Smooth muscle cell (in vitro differentiated cells): ENCODE measurements around the gene EXOSC9. TPM values are rescaled to one million over a fixed set of nuclear protein-coding genes. Genes with fewer than 3 reads are reported as not detected.
A peak's percentile ranks its signal among the peaks of the same experiment; 100 is the strongest.

Experiments used
- DNase-seq: peaks from one replicate; lab custom pipeline; 2025; ENCODE audit not compliant: unreplicated experiment; lab: John Stamatoyannopoulos, UW
- H2AFZ ChIP-seq: fragments of 200-600 bp; sonication (generic); 2 replicates; pipeline ENCODE4 v1.6.0; 2016; ENCODE audit warnings: antibody characterized with exemption, low read depth, mild to moderate bottlenecking
- H3F3A ChIP-seq: fragments of 200-600 bp; sonication (generic); 2 replicates; pipeline ENCODE4 v1.6.0; 2017; ENCODE audit warnings: antibody characterized with exemption, low read depth
- H3K27ac ChIP-seq: fragments of 200-600 bp; sonication (generic); 2 replicates; pipeline ENCODE4 v1.5.1; 2016; ENCODE audit warnings: low read depth, mild to moderate bottlenecking
- H3K27me3 ChIP-seq: fragments of 200-600 bp; sonication (generic); 2 replicates; pipeline ENCODE4 v1.6.1; 2016; ENCODE audit warnings: low read depth, mild to moderate bottlenecking
- H3K36me3 ChIP-seq: fragments of 200-600 bp; sonication (generic); 2 replicates; pipeline ENCODE4 v1.5.1; 2016; ENCODE audit warnings: low read depth
- H3K4me1 ChIP-seq: fragments of 200-600 bp; sonication (generic); 2 replicates; pipeline ENCODE4 v1.5.1; 2016; ENCODE audit warnings: low read depth
- H3K4me2 ChIP-seq: fragments of 200-600 bp; sonication (generic); 2 replicates; pipeline ENCODE4 v1.6.0; 2016; ENCODE audit warnings: mild to moderate bottlenecking
- H3K4me3 ChIP-seq: fragments of 200-600 bp; sonication (generic); 2 replicates; pipeline ENCODE4 v1.5.1; 2016; ENCODE audit warnings: mild to moderate bottlenecking
- H3K79me2 ChIP-seq: fragments of 200-600 bp; sonication (generic); 2 replicates; pipeline ENCODE4 v1.6.0; 2016; ENCODE audit warnings: low read depth, mild to moderate bottlenecking
- H3K9ac ChIP-seq: fragments of 200-600 bp; sonication (generic); 2 replicates; pipeline ENCODE4 v1.6.0; 2016; ENCODE audit warnings: low read depth
- H3K9me3 ChIP-seq: fragments of 200-600 bp; sonication (generic); replicated peaks from 2 replicates; pipeline ENCODE4 v1.5.1; 2016; ENCODE audit warnings: low read depth
- H4K20me1 ChIP-seq: fragments of 200-600 bp; sonication (generic); 2 replicates; pipeline ENCODE4 v1.6.0; 2016; ENCODE audit warnings: low read depth
- CTCF ChIP-seq: fragments of 200-600 bp; sonication (generic); IDR thresholded peaks from 2 replicates; pipeline ENCODE4 v1.5.1; 2017; ENCODE audit warnings: borderline replicate concordance, mild to moderate bottlenecking, antibody characterized with exemption; ENCODE audit not compliant: insufficient read depth, poor library complexity, severe bottlenecking
- WGBS: methylation state at CpG from one replicate; pipeline ENCODE4 v1.1.7; 2016; ENCODE audit warnings: low lambda C conversion rate; 5-methylcytosine and 5-hydroxymethylcytosine counted together
- polyA plus RNA-seq: library from polyadenylated mRNA; unstranded; fragments of >200 nt; fragmentation: Nextera tagmentation; extraction: Ambion mirVana; gene quantifications from 2 replicates; pipeline ENCODE4 v1.2.1, GENCODE V29; 2016
- total RNA-seq: library from RNA; depleted of rRNA; stranded (reverse); fragments of >200 nt; gene quantifications from 2 replicates; pipeline ENCODE4 v1.2.3, GENCODE V29; 2014

Gene EXOSC9
- total and polyA plus RNA-seq, 2 experiments from 2014 or later = 31.8 to 45.1 TPM

- H3K4me1 ChIP-seq = peaks cover 7% of the 10 kb centered on the region
- H4K20me1 ChIP-seq = no peaks in the 10 kb centered on the region
- peaks cover 15% of the 10 kb centered on the region for H3K36me3 ChIP-seq
- H2AFZ ChIP-seq = peak overlapping the region; percentile 100
- no peaks in the 10 kb centered on the region for H3K9me3 ChIP-seq
- H3K27ac ChIP-seq = no peak overlapping the region
- TF ChIP-seq CTCF = no peak
- H3K79me2 ChIP-seq = peaks cover 14% of the 10 kb centered on the region
- H3K4me2 ChIP-seq = peak overlapping the region; percentile 91
- H3K4me3 ChIP-seq = no peak overlapping the region
- no peaks in the 10 kb centered on the region for H3F3A ChIP-seq
- no peak for DNase-seq
- 98% methylated on average over 3 of the region's 3 CpGs for WGBS
- no peak overlapping the region for H3K9ac ChIP-seq
- H3K27me3 ChIP-seq = no peaks in the 10 kb centered on the region
Measured at GRCh38 chr4:121799867-121800501, 1.1 kb upstream of the EXOSC9 start.

- Histone ChIP-seq H3K4me2 (peak overlapping the region; percentile 91), H3K79me2 (peaks cover 14% of the 10 kb centered on the region), H3K36me3 (peaks cover 18% of the 10 kb centered on the region), H3F3A (no peaks in the 10 kb centered on the region), H3K27me3 (no peaks in the 10 kb centered on the region), H3K9ac (peak overlapping the region; percentile 91), H3K9me3 (no peaks in the 10 kb centered on the region), H4K20me1 (no peaks in the 10 kb centered on the region), H3K4me3 (peak overlapping the region; percentile 91), H2AFZ (peak overlapping the region; percentile 100), H3K27ac (peak overlapping the region; percentile 86), H3K4me1 (peaks cover 7% of the 10 kb centered on the region)
- 79% methylated on average over 8 of the region's 8 CpGs for whole genome bisulfite sequencing
- TF ChIP-seq CTCF = no peak
- DNase-seq = no peak
Measured at GRCh38 chr4:121800638-121800960, 524 bp upstream of the EXOSC9 start.

- WGBS = 21% methylated on average over 4 of the region's 4 CpGs
Measured at GRCh38 chr4:121801715-121802075, 572 bp downstream of the EXOSC9 start.

More at GRCh38 chr4:121801715-121802075, 572 bp downstream of the EXOSC9 start:
- DNase-seq = no peak
- Histone ChIP-seq H3K9me3 (no peaks in the 10 kb centered on the region), H3K9ac (peak overlapping the region; percentile 91), H3F3A (no peaks in the 10 kb centered on the region), H3K4me2 (peak overlapping the region; percentile 91), H3K4me3 (peak overlapping the region; percentile 91), H3K27me3 (no peaks in the 10 kb centered on the region), H4K20me1 (no peaks in the 10 kb centered on the region), H3K79me2 (peaks cover 14% of the 10 kb centered on the region), H3K36me3 (peaks cover 18% of the 10 kb centered on the region), H3K4me1 (peaks cover 7% of the 10 kb centered on the region), H3K27ac (peak overlapping the region; percentile 86), H2AFZ (peak overlapping the region; percentile 100)
- no peak for TF ChIP-seq CTCF
